Uterus (tissue), 4 donors: ENCODE results near the gene STK39. TPM values are rescaled to one million over a fixed set of nuclear protein-coding genes. Genes with fewer than 3 reads are reported as not detected.

Source experiments
- DNase-seq, 2 donors: peaks; one replicate each; pipeline ENCODE4 v3.0.0-alpha.2; 2019 to 2020
- H3K27ac ChIP-seq, 2 donors: fragments of 200-600 bp; sonication (generic); 1 replicate in 1 of 2; 2 replicates in 1 of 2; pipeline ENCODE4 v1.5.1; 2016 to 2018
- H3K27me3 ChIP-seq, 2 donors: fragments of 200-600 bp; sonication (generic); one replicate each; pipeline ENCODE4 v1.5.1; 2018 to 2019; ENCODE audit warnings: control low read depth in 1 of 2
- H3K36me3 ChIP-seq, 2 donors: fragments of 200-600 bp; sonication (generic); one replicate each; pipeline ENCODE4 v1.5.1; 2019; ENCODE audit warnings: control low read depth in 1 of 2
- H3K4me1 ChIP-seq, 2 donors: fragments of 200-600 bp; sonication (generic); one replicate each; pipeline ENCODE4 v1.5.1; 2018 to 2019; ENCODE audit warnings: control low read depth in 1 of 2
- H3K4me3 ChIP-seq, 2 donors: fragments of 200-600 bp; sonication (generic); 1 replicate in 1 of 2; 2 replicates in 1 of 2; pipeline ENCODE4 v1.5.1; 2018 to 2019; ENCODE audit warnings: mild to moderate bottlenecking in 1 of 2
- H3K9me3 ChIP-seq, 2 donors: fragments of 200-600 bp; sonication (generic); one replicate each; pipeline ENCODE4 v1.5.1; 2019; ENCODE audit warnings: control low read depth in 1 of 2
- CTCF ChIP-seq, 4 experiments: fragments of 200-600 bp in 2 of 4; fragments of 450-650 bp in 2 of 4; sonication (generic) in 2 of 4; IDR thresholded peaks; one replicate each; pipeline ENCODE4 v1.5.1; 2016 to 2019; ENCODE audit warnings: antibody characterized with exemption in 4 of 4, mild to moderate bottlenecking in 2 of 4, moderate library complexity in 1 of 4
- POLR2A ChIP-seq, 2 donors: fragments of 450-650 bp; IDR thresholded peaks; one replicate each; pipeline ENCODE4 v1.6.1; 2016; ENCODE audit warnings: antibody characterized with exemption in 2 of 2, mild to moderate bottlenecking in 1 of 2, moderate library complexity in 1 of 2
- intact Hi-C: fragments of 100-400 bp; cut with DNase I; formaldehyde crosslinking; loops from one replicate; pipeline ENCODE4 v1.15.1; 2023; ENCODE audit warnings: low total_unique reads
- total RNA-seq, 4 donors: library from RNA; depleted of rRNA in 3 of 4; stranded (reverse); fragments of >200 nt in 3 of 4; gene quantifications; one replicate each; pipeline versions ENCODE4 v1.1.0 to v1.2.4, GENCODE V29; 2014 to 2023
- donor health status: DM: yes; HTN: yes; CAD: no.

Gene STK39
- total RNA-seq, 4 donors from 2014 or later: 5.0 to 23.6 (median 9.8) TPM

GRCh38 chr2:168137510-168138180, 109.8 kb downstream of the STK39 start:
- intact Hi-C loops: no loop called here
- no peak overlapping the region for H3K4me3 ChIP-seq
- H3K9me3 ChIP-seq: no peaks in the 10 kb centered on the region
- H3K27ac ChIP-seq: no peak overlapping the region
- H3K36me3 ChIP-seq: no peaks in the 10 kb centered on the region
- no peaks in the 10 kb centered on the region for H3K27me3 ChIP-seq
- TF ChIP-seq CTCF (IDR thresholded peaks at IDR 0.05) (no peak), POLR2A (IDR thresholded peaks at IDR 0.05) (no peak)
- H3K4me1 ChIP-seq: no peaks in the 10 kb centered on the region
- no peak for DNase-seq

- no peak overlapping the region for H3K4me3 ChIP-seq
- no peaks in the 10 kb centered on the region for H3K36me3 ChIP-seq
- DNase-seq: no peak
- intact Hi-C loops: no loop called here
- no peak for TF ChIP-seq POLR2A (IDR thresholded peaks at IDR 0.05)
- TF ChIP-seq CTCF (IDR thresholded peaks at IDR 0.05): peak; percentile 26 to 41 (median 32)
- no peak overlapping the region for H3K27ac ChIP-seq
- H3K9me3 ChIP-seq: no peaks in the 10 kb centered on the region
- no peaks in the 10 kb centered on the region for H3K27me3 ChIP-seq
- no peaks in the 10 kb centered on the region for H3K4me1 ChIP-seq
These were observed 110.9 kb downstream of the STK39 start for GRCh38 chr2:168136392-168136977.

- no peak for TF ChIP-seq CTCF (IDR thresholded peaks at IDR 0.05)
- no peak for TF ChIP-seq POLR2A (IDR thresholded peaks at IDR 0.05)
- no peaks in the 10 kb centered on the region for H3K4me1 ChIP-seq
- intact Hi-C loops: no loop called here
These were observed 111.8 kb downstream of the STK39 start for GRCh38 chr2:168135630-168136029.

GRCh38 chr2:168135121-168135520, 112.3 kb downstream of the STK39 start:
- TF ChIP-seq CTCF (IDR thresholded peaks at IDR 0.05) (no peak), POLR2A (IDR thresholded peaks at IDR 0.05) (no peak)
- DNase-seq: no peak
- Histone ChIP-seq H3K27ac (no peak overlapping the region), H3K4me3 (no peak overlapping the region), H3K4me1 (no peaks in the 10 kb centered on the region), H3K27me3 (no peaks in the 10 kb centered on the region), H3K9me3 (no peaks in the 10 kb centered on the region), H3K36me3 (no peaks in the 10 kb centered on the region)
- intact Hi-C loops: no loop called here

More at GRCh38 chr2:168135630-168136029, 111.8 kb downstream of the STK39 start:
- Histone ChIP-seq H3K4me3 (no peak overlapping the region), H3K27me3 (no peaks in the 10 kb centered on the region), H3K36me3 (no peaks in the 10 kb centered on the region), H3K27ac (no peak overlapping the region), H3K9me3 (no peaks in the 10 kb centered on the region)
- DNase-seq: no peak

GRCh38 chr2:168134485-168134884, 112.9 kb downstream of the STK39 start:
- H3K4me1 ChIP-seq: no peaks in the 10 kb centered on the region

More at GRCh38 chr2:168134485-168134884, 112.9 kb downstream of the STK39 start:
- Histone ChIP-seq H3K27me3 (no peaks in the 10 kb centered on the region), H3K27ac (no peak overlapping the region), H3K36me3 (no peaks in the 10 kb centered on the region), H3K9me3 (no peaks in the 10 kb centered on the region), H3K4me3 (no peak overlapping the region)
- TF ChIP-seq POLR2A (IDR thresholded peaks at IDR 0.05): no peak
- no peak for TF ChIP-seq CTCF (IDR thresholded peaks at IDR 0.05)
- intact Hi-C loops: no loop called here
- DNase-seq: no peak
